Measurements from ENCODE around the gene TRIM65.
"Not testable (repeated sequence)": the region's sequence is repeated elsewhere in the genome, so short reads cannot be mapped to it uniquely, and the experiment has no call there.

The TRIM65 gene

GRCh38 chr17:75895370-75896155, 1.2 kb downstream of the TRIM65 start:
- DNase-seq (ENCODE audit: low read depth, low spot score), result no peak

- DNase-seq (ENCODE audit: low read depth, low spot score), result no peak
Measured at GRCh38 chr17:75894049-75894733, 2.6 kb downstream of the TRIM65 start.

GRCh38 chr17:75893305-75894048, 3.3 kb downstream of the TRIM65 start:
- DNase-seq (ENCODE audit: low read depth, low spot score), result no peak

DNA sequence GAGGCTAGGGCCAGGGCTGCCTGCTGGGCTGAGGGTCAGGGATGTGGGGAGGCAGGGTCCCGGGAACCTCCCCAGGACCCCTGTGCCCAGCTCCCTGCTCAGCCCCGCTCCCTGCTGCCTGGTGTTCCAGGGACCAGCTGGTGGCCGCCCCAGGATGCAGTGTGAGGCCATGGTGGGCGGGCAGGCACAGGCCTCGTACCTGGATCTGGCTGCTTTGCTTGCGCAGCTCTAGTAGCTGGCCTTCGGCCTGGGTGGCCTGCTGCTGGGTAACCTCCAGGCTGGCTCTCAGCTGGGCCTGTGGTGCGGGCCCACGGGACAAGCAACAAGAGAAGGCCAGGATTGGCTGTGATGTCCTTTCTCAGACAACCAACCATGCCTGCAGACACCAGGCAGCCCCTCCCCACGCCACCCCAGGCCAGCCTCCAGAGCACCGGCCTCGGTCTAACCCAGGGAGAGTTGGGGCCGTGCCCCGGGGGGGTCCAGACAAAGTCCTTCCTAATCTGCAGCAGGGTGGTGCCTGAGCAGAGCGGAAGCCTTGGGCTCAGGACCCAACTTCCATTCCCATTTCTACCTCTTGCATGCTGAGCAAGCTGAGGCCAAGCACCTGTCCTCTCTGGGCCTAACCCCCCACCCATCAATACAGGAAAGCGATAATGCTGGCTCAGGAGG, 4.1 kb downstream of the TRIM65 start:
- DNase-seq (ENCODE audit: low read depth, low spot score), result no peak

GRCh38 chr17:75891605-75892555, 4.9 kb downstream of the TRIM65 start:
- no peak for DNase-seq (ENCODE audit: low read depth, low spot score)

DNA sequence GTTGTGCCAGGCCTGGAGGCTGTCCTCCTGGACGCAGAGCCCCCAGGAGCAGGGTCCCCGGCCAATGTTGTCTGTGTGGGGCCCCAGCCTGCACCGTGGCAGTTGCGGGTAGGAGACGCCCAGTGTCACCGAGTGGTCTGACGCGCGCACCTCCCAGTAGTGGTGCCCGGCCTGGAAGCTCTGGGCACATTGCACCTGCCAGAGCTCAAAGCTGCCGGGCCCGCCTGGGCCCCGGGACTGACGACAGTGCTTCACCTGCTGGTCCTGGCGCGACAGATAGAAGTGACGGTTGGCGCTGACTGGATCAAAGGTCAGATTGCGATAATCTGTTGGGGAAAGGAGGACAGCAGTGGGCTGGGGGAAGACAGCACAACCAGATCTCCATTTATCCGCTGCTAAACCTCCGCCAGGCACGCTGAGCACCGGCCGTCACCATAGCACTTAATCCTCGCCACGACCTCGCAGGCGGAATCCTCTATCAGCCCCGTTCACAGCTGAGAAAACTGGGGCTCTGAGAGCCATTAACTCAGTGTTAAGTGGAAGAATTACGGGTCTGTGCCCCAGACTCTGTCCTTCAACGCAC, 5.6 kb downstream of the TRIM65 start:
- no peak for DNase-seq (ENCODE audit: low read depth, low spot score)

DNA sequence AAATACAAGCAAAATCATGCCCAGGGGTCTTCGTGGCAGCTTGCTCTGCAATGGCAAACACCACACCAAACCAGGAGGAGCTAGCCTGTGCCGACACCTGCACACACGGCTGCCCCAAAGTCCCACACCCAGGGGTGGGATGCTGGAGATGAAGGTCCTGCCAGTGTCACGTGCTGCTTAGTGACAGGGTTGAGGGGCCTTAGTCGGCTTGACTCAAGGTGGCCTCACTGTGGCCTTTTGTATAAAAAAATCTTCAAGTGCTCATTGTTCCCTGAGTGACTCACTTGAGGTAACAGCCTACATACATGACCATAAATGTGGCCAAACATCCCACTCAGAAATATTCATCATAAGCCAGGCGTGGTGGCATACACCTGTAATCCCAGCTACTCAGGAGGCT, 7.3 kb downstream of the TRIM65 start:
- no peak for DNase-seq (ENCODE audit: low read depth, low spot score)

- DNase-seq (ENCODE audit: low read depth, low spot score), result no peak
Measured at GRCh38 chr17:75888484-75888883, 8.3 kb downstream of the TRIM65 start.

GRCh38 chr17:75885860-75886259, 10.9 kb downstream of the TRIM65 start:
- not testable (repeated sequence) for DNase-seq (ENCODE audit: low read depth, low spot score)

DNA sequence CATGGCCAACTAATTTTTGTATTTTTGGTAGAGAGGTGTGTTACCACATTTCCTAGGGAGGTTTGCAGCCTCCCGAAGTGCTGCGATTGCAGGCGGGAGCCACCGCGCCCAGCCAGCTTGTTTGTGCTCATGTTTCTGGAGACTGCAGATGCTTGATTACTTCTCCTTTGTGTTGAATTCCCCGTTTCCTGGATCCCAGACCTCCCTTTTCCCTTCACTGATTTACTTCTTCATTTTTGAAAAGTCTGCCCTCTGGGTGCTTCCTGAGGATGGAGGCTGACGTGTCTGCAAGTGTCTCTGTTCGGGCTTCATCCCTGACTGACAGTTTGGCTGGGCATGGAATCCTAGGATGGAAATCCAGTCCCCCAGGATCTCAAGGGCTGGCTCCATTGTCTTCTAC, 11.3 kb downstream of the TRIM65 start:
- no peak for DNase-seq (ENCODE audit: low read depth, low spot score)

- no peak for DNase-seq (ENCODE audit: low read depth, low spot score)
Measured at GRCh38 chr17:75881678-75882454, 14.9 kb downstream of the TRIM65 start.

- DNase-seq (ENCODE audit: low read depth, low spot score), result no peak
Measured at GRCh38 chr17:75880266-75880665, 16.5 kb downstream of the TRIM65 start.

GRCh38 chr17:75878174-75878998, 18.4 kb downstream of the TRIM65 start, which contains the start of gene TRIM47:
Gene TRIM47 (minus strand): TSS chr17:75878581. CDS start chr17:75878548, 33 bp downstream.
- DNase-seq (ENCODE audit: low read depth, low spot score), result no peak

- peak; percentile 25 for DNase-seq (ENCODE audit: low read depth, low spot score)
Measured at GRCh38 chr17:75877752-75878173, 19.0 kb downstream of the TRIM65 start.

DNA sequence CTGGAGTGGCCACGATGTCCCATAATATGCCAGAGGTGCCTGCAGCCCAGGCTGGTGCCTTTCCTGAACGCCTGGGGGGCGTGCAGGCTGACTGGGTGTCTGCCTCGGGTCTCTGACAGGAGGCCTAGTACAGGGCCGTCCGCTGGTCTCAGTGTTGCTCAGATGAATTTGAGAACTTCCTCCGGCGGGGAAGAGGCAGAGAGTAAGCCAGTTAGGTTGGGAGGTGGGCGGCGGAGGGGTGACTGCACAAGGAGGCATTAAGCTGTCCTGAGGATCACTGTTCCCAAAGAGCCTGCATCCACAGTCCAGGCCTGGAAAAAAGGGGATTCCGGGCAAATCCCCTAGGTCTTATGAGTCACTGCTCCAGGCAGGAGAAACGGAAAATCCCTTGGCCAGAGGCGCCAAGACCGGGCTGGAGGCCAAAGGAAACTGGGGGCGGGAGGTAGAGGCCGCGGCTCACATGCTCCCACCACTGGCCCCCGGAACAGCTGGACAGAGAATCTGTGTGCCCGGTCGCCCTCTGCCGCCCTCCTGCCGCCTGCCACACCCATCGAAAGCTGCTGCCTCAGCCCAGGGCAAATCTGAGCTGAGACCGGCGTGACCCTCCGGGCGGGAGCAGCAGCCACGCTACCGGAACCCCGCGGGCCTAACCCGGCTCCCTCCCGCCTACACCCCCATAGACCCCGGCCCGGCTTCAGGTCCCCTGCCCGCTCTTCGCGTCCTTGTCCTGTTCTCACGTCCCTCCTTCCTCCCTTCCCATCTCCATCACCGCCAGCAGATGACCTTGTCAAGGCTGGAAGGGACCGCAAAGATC, 19.6 kb downstream of the TRIM65 start:
- DNase-seq (ENCODE audit: low read depth, low spot score), result no peak

DNA sequence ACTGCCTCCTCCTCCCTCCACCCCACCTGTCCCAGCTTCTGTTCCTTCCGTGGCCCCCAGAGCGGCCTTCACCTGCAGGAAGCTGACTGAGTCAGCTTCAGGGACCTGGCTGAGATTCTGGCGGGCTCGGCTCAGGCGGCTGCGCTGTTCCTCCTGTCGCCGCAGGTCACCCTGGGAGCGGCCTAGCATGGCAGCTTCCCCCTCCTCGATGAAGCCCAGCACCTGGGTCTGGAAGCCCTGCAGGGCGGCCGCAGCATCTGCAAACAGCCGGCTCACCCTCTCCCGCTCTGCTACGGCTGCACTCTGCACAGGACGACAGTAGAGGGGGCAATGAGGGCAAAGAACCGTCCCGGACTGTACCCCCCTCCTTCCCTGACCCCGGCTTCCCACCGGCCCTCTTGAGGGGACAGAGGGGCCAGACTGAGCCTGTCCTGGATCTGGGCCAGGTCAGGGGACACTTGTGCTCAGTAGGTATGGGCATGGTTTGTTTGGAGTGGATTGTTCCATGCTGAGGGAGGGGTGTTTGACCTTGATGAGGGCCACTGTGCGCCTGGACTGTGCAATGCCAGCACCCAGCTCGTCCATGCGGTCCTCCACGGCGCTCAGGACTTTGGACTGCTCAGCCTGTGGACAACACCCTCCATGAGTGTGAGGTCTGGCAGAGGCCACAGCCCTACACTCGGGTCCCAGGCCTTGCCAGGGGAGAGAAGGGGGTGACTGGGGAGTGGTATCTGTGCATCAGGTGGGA, 20.4 kb downstream of the TRIM65 start:
- peak; percentile 19 for DNase-seq (ENCODE audit: low read depth, low spot score)

- DNase-seq (ENCODE audit: low read depth, low spot score), result no peak
Measured at GRCh38 chr17:75875940-75876189, 20.9 kb downstream of the TRIM65 start.
